ENCODE measurements around the gene ZNF407.

The ZNF407 gene

DNA sequence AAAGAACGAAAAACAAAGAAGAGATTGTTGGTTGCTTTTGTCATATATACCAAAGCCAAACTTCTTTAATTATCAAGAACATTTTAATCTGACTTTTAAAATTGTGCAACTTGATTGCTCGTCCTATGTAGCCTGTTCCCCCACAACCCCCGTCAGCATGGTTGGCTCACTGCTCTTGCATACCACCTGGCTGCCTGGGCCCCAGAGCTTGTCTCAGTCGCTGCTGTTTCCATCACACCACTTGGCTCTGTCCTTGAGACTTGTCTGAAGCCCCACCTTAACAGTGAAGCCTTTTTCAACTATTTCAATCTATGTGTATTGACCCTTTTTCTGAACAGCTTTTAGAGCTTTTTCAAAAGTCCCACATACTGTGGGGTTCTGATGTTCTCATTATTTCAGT lies 270.8 kb downstream of the ZNF407 start:
- TF ChIP-seq, protein P1, sequence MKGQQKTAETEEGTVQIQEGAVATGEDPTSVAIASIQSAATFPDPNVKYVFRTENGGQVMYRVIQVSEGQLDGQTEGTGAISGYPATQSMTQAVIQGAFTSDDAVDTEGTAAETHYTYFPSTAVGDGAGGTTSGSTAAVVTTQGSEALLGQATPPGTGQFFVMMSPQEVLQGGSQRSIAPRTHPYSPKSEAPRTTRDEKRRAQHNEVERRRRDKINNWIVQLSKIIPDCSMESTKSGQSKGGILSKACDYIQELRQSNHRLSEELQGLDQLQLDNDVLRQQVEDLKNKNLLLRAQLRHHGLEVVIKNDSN (IDR thresholded peaks at IDR 0.05), result no peak
- no peak for TF ChIP-seq EGR1 (IDR thresholded peaks at IDR 0.05)
- TF ChIP-seq FOXM1 (IDR thresholded peaks at IDR 0.05; ENCODE audit: borderline replicate concordance, low read depth), result no peak
- no peak for TF ChIP-seq TEAD4 (IDR thresholded peaks at IDR 0.05)
- TF ChIP-seq YY1 (IDR thresholded peaks at IDR 0.05; ENCODE audit: low read depth), result no peak
- TF ChIP-seq ZBTB7A (IDR thresholded peaks at IDR 0.05; ENCODE audit: low read depth), result no peak
- no peak for TF ChIP-seq NFIC (IDR thresholded peaks at IDR 0.05)
- no peak for TF ChIP-seq CREB1 (IDR thresholded peaks at IDR 0.05; ENCODE audit: low read depth)
- TF ChIP-seq, protein P2, sequence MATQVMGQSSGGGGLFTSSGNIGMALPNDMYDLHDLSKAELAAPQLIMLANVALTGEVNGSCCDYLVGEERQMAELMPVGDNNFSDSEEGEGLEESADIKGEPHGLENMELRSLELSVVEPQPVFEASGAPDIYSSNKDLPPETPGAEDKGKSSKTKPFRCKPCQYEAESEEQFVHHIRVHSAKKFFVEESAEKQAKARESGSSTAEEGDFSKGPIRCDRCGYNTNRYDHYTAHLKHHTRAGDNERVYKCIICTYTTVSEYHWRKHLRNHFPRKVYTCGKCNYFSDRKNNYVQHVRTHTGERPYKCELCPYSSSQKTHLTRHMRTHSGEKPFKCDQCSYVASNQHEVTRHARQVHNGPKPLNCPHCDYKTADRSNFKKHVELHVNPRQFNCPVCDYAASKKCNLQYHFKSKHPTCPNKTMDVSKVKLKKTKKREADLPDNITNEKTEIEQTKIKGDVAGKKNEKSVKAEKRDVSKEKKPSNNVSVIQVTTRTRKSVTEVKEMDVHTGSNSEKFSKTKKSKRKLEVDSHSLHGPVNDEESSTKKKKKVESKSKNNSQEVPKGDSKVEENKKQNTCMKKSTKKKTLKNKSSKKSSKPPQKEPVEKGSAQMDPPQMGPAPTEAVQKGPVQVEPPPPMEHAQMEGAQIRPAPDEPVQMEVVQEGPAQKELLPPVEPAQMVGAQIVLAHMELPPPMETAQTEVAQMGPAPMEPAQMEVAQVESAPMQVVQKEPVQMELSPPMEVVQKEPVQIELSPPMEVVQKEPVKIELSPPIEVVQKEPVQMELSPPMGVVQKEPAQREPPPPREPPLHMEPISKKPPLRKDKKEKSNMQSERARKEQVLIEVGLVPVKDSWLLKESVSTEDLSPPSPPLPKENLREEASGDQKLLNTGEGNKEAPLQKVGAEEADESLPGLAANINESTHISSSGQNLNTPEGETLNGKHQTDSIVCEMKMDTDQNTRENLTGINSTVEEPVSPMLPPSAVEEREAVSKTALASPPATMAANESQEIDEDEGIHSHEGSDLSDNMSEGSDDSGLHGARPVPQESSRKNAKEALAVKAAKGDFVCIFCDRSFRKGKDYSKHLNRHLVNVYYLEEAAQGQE (IDR thresholded peaks at IDR 0.05; ENCODE audit: low read depth), result no peak
- TF ChIP-seq TAF1 (IDR thresholded peaks at IDR 0.05; ENCODE audit: low read depth), result no peak
- TF ChIP-seq, protein P3, sequence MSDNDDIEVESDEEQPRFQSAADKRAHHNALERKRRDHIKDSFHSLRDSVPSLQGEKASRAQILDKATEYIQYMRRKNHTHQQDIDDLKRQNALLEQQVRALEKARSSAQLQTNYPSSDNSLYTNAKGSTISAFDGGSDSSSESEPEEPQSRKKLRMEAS (IDR thresholded peaks at IDR 0.05), result no peak
- no peak for TF ChIP-seq TCF12 (IDR thresholded peaks at IDR 0.05; ENCODE audit: low read depth)
- TF ChIP-seq EP300 (IDR thresholded peaks at IDR 0.05; ENCODE audit: borderline replicate concordance), result no peak
- TF ChIP-seq RAD21 (IDR thresholded peaks at IDR 0.05; ENCODE audit: low read depth), result no peak
- no peak for TF ChIP-seq CEBPB (IDR thresholded peaks at IDR 0.05)

DNA sequence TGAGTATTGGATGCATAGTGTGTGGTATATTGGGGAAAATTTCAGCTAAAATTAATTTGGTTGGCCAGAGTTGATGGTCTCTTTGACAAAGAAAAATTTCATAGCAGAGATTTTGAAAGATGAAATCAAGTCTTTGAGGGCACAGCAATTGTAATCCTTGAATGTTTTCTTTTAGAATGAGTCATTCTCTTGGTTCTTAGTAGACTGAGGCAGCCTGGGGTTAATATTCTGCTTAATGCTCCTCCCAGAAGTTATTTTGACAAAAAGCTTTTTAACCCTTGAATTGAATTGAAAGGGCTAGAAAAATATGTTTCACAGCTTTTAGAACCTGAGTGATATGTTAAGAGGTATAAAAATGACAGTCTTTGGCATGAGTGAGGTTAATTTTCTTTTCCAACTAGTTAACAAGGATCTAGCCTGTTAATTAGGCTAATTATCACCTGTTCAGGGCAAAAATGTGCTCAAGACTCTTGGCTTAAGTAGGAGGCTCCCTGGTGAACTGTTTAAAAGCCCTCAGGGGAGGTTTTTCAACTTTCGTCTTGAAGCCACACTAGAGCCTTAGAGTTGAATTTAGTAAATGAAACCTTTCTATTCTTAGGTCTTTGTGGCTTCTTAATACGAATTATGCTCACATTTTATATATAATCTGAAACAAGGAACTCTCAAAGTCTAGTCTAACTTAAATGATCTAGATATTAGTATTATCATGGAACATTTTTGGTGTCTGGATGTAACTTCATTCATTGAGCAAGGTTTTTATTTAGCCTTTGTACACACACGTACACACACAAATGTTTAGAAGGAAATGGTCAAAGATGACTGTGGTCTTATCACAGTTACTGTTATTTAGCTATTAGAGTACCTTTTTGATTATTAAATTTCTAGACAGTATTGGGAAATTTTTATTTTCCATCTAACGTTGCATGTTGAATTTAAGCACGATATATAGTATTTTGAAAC lies 272.5 kb downstream of the ZNF407 start:
- TF ChIP-seq, protein P3 (IDR thresholded peaks at IDR 0.05), result no peak
- TF ChIP-seq EP300 (IDR thresholded peaks at IDR 0.05; ENCODE audit: borderline replicate concordance) (no peak), EGR1 (IDR thresholded peaks at IDR 0.05) (no peak), RAD21 (IDR thresholded peaks at IDR 0.05; ENCODE audit: low read depth) (no peak), YY1 (IDR thresholded peaks at IDR 0.05; ENCODE audit: low read depth) (no peak), TEAD4 (IDR thresholded peaks at IDR 0.05) (no peak), TAF1 (IDR thresholded peaks at IDR 0.05; ENCODE audit: low read depth) (no peak), CEBPB (IDR thresholded peaks at IDR 0.05) (no peak), TCF12 (IDR thresholded peaks at IDR 0.05; ENCODE audit: low read depth) (no peak), ZBTB7A (IDR thresholded peaks at IDR 0.05; ENCODE audit: low read depth) (no peak), FOXM1 (IDR thresholded peaks at IDR 0.05; ENCODE audit: borderline replicate concordance, low read depth) (no peak), CREB1 (IDR thresholded peaks at IDR 0.05; ENCODE audit: low read depth) (no peak), NFIC (IDR thresholded peaks at IDR 0.05) (no peak)
- TF ChIP-seq, protein P1 (IDR thresholded peaks at IDR 0.05), result no peak
- TF ChIP-seq, protein P2 (IDR thresholded peaks at IDR 0.05; ENCODE audit: low read depth), result no peak

DNA sequence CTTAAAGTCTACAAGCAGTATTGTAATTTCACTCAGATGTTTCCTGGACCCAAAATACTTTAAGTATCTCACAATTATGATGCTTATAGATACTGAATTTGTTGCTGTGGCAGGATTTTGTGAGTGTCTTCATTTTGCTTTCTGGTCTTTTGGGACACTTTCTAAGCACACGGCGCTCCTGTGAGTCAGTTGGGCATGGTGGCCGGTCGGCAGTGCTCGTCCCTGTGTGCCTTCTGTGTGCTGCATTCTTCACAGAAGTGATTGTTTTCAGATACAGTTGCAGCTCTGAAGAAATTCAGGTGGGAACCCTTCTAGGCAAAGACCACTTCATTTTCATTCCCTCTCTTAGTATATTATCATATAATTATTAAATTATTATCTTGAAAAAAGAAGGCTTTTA lies 273.3 kb downstream of the ZNF407 start:
- TF ChIP-seq TCF12 (IDR thresholded peaks at IDR 0.05; ENCODE audit: low read depth), result no peak
- TF ChIP-seq, protein P3 (IDR thresholded peaks at IDR 0.05), result no peak
- no peak for TF ChIP-seq RAD21 (IDR thresholded peaks at IDR 0.05; ENCODE audit: low read depth)
- TF ChIP-seq, protein P1 (IDR thresholded peaks at IDR 0.05), result no peak
- TF ChIP-seq CEBPB (IDR thresholded peaks at IDR 0.05), result no peak
- no peak for TF ChIP-seq ZBTB7A (IDR thresholded peaks at IDR 0.05; ENCODE audit: low read depth)
- no peak for TF ChIP-seq NFIC (IDR thresholded peaks at IDR 0.05)
- TF ChIP-seq EGR1 (IDR thresholded peaks at IDR 0.05), result no peak
- no peak for TF ChIP-seq TEAD4 (IDR thresholded peaks at IDR 0.05)
- no peak for TF ChIP-seq EP300 (IDR thresholded peaks at IDR 0.05; ENCODE audit: borderline replicate concordance)
- TF ChIP-seq, protein P2 (IDR thresholded peaks at IDR 0.05; ENCODE audit: low read depth), result no peak
- TF ChIP-seq YY1 (IDR thresholded peaks at IDR 0.05; ENCODE audit: low read depth), result no peak
- no peak for TF ChIP-seq CREB1 (IDR thresholded peaks at IDR 0.05; ENCODE audit: low read depth)

Data from Ishikawa (cell line).